Psoas muscle (tissue), 8 donors: ENCODE results near the gene DCHS1. TPM values are rescaled to one million over a fixed set of nuclear protein-coding genes. Genes with fewer than 3 reads are reported as not detected.
A peak's percentile ranks its signal among the peaks of the same experiment; 100 is the strongest.

Experiments used
- ATAC-seq, 4 donors: fragments of 200-7000 bp; cut with Tn5 transposase; one replicate each; pipeline ENCODE4 v1.9.1; 2020; ENCODE audit warnings: moderate library complexity in 3 of 4, mild to moderate bottlenecking in 2 of 4
- DNase-seq, 2 donors: peaks; one replicate each; pipeline ENCODE4 v3.0.0-alpha.2; 2020
- H3K27ac ChIP-seq: fragments of 200-600 bp; one replicate; pipeline ENCODE4 v1.8.0; 2022
- H3K27me3 ChIP-seq, 3 donors: fragments of 200-600 bp in 1 of 3; one replicate each; pipeline versions ENCODE4 v1.6.1 to v1.8.0; 2013 to 2022; ENCODE audit warnings: low read length in 2 of 3, mild to moderate bottlenecking in 2 of 3, moderate library complexity in 1 of 3; ENCODE audit not compliant: insufficient read depth in 3 of 3
- H3K36me3 ChIP-seq, 2 donors: fragments of 200-600 bp in 1 of 2; one replicate each; pipeline versions ENCODE4 v1.6.1 to v1.8.0; 2013 to 2022; ENCODE audit warnings: low read depth in 1 of 2, mild to moderate bottlenecking in 1 of 2, moderate library complexity in 1 of 2; ENCODE audit not compliant: insufficient read depth in 1 of 2
- H3K4me1 ChIP-seq: fragments of 200-600 bp; one replicate; pipeline ENCODE4 v1.8.0; 2022
- H3K4me3 ChIP-seq: fragments of 200-600 bp; one replicate; pipeline ENCODE4 v1.8.0; 2022; ENCODE audit warnings: mild to moderate bottlenecking
- H3K9me3 ChIP-seq: fragments of 200-600 bp; one replicate; pipeline ENCODE4 v1.8.0; 2022
- CTCF ChIP-seq: fragments of 200-600 bp; IDR thresholded peaks from one replicate; pipeline ENCODE4 v1.8.0; 2022; ENCODE audit warnings: antibody characterized with exemption
- WGBS, 3 donors: extraction: QIAGEN DNeasy Blood & Tissue Kit; methylation state at CpG; one replicate each; pipeline versions ENCODE4 v1.1.6 to v1.1.7; 2013; 5-methylcytosine and 5-hydroxymethylcytosine counted together
- intact Hi-C, 2 donors: fragments of 100-400 bp; cut with DNase I; formaldehyde crosslinking; loops; one replicate each; pipeline versions ENCODE4 v1.11.0 to v1.14.2; 2022
- polyA plus RNA-seq, 3 donors: library from polyadenylated mRNA; stranded (reverse); fragments of 200-250 nt; gene quantifications; one replicate each; pipeline ENCODE4 v1.2.3, GENCODE V29; 2013
- total RNA-seq, 4 donors: library from RNA; stranded (reverse); fragmentation: NEBNext Ultra II Directional in 2 of 4; extraction: Animal tissue kit (Norgen Biotek cat#: 25700) in 2 of 4; gene quantifications; one replicate each; pipeline versions ENCODE4 v1.2.1 to v1.2.4, GENCODE V29; 2021 to 2023
- donor health status: healthy with polysubstance abuse.
- donor health status: DM: no; HTN: no; CAD: no; lungs with moderate emphysema.
- donor health status: Bipolar disorder and iron deficiency.
- donor health status: healthy.
- donor health status: DM: yes; HTN: yes; CAD: no.
- donor health status: DM: no; HTN: no; CAD: no.
- donor health status: DM: no; HTN: no; CAD: no.
- donor health status: DM: yes; HTN: yes; CAD: no.

Gene DCHS1
- total and polyA plus RNA-seq, 7 donors = 0.98 to 7.2 (median 3.2) TPM

GRCh38 chr11:6656936-6657335 lies 1.3 kb upstream of the DCHS1 start:
- Histone ChIP-seq H3K4me3 (no peak overlapping the region), H3K27me3 (peaks cover 0 to 27% (median 9%) of the 10 kb centered on the region in 3 donors), H3K9me3 (no peaks in the 10 kb centered on the region), H3K36me3 (no peaks in the 10 kb centered on the region), H3K27ac (no peak overlapping the region), H3K4me1 (no peaks in the 10 kb centered on the region)
- DNase-seq = no peak
- 69 to 75% (median 74%) methylated on average over 5 of the region's 5 CpGs for WGBS, 3 donors
- intact Hi-C loops = no loop called here
- no peak for TF ChIP-seq CTCF
- no peak for ATAC-seq

DNA sequence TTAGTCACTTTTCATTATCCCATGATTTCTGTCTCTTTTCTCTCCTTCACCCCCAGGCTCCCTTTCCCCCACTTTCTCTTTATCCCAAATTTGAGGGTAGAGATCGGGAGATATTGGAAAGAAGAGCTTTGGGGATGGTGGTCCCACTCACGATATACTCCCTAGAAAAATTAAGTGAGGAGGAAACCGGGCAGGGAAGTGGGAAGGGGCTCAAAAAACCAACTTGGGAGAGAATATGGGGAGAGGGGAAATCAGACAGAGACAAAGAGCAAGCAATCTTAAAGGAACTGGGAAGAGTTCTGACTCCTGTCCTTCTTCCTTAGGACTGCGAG lies 941 bp upstream of the DCHS1 start:
- TF ChIP-seq CTCF = no peak
- Histone ChIP-seq H3K27me3 (peaks cover 0 to 27% (median 9%) of the 10 kb centered on the region in 3 donors), H3K27ac (no peak overlapping the region), H3K36me3 (no peaks in the 10 kb centered on the region), H3K4me3 (peak overlapping the region; percentile 59), H3K4me1 (no peaks in the 10 kb centered on the region), H3K9me3 (no peaks in the 10 kb centered on the region)
- intact Hi-C loops = no loop called here
- ATAC-seq (no peak), DNase-seq (no peak)
- 64 to 72% (median 71%) methylated on average over 4 of the region's 4 CpGs for WGBS, 3 donors

GRCh38 chr11:6655020-6655789 lies 404 bp downstream of the DCHS1 start:
- DNase-seq = peak in 1 of 2 donors; percentile 48
- no peaks in the 10 kb centered on the region for H3K36me3 ChIP-seq
- TF ChIP-seq CTCF = no peak
- no peaks in the 10 kb centered on the region for H3K9me3 ChIP-seq
- H3K4me1 ChIP-seq = no peaks in the 10 kb centered on the region
- peaks cover 0 to 27% (median 9%) of the 10 kb centered on the region in 3 donors for H3K27me3 ChIP-seq
- 2 to 6% (median 3%) methylated on average over 32 to 84 of the region's 84 CpGs for WGBS, 3 donors
- peak in 3 of 4 donors; percentile 43 to 62 (median 47) for ATAC-seq
- peak overlapping the region; percentile 59 for H3K4me3 ChIP-seq
- intact Hi-C loops = no loop called here
- peak overlapping the region; percentile 16 for H3K27ac ChIP-seq

DNA sequence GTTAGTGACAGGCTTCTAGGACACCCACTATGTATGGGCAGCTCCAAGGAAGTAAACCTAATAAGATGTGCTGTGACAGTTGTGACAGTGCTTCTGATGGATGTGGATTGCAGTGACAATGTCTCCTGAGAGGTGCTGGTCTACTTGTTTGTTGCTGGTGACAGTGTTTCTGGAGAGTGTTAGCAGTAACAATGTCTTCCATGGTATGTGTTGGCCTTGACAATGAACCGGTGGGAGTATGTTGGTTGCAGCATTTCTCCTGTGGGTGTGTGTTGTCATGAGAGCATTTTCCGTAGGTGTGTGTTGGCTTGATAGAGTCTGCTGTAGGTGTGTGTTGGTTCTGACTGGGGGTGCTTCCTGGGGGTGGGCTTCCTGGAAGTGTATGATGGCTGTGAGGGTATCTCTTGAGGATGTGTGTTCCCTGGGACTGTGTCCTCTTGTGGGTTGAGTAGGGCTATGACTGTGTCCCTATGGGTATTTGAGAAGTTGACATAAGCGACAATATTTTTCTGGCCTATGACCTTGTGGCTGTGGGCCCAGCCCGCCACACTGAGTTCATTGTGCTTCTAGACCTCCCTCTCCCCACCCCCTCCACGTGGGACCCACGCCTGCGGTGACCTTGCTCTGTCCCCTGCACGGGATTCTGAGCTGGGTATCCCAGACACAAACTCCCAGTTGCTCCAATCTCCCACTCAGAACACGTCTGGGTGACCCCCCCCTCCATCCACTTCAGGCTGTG lies 1.2 kb downstream of the DCHS1 start:
- 32 to 43% (median 40%) methylated on average over 9 of the region's 9 CpGs for WGBS, 3 donors
- Histone ChIP-seq H3K4me1 (no peaks in the 10 kb centered on the region), H3K4me3 (peak overlapping the region; percentile 59), H3K27me3 (peaks cover 0 to 27% (median 9%) of the 10 kb centered on the region in 3 donors), H3K36me3 (no peaks in the 10 kb centered on the region), H3K27ac (peak overlapping the region; percentile 16), H3K9me3 (no peaks in the 10 kb centered on the region)
- DNase-seq = no peak
- intact Hi-C loops = no loop called here
- TF ChIP-seq CTCF = no peak
- peak in 3 of 4 donors; percentile 20 to 45 (median 29) for ATAC-seq
